DMS 273 (cell line): ENCODE measurements around the gene GPR101.
"Not testable (repeated sequence)": the region's sequence is repeated elsewhere in the genome, so short reads cannot be mapped to it uniquely, and the experiment has no call there.

ENCODE experiments used
- DNase-seq: peaks from one replicate; lab custom pipeline; 2025; ENCODE audit not compliant: unreplicated experiment; lab: John Stamatoyannopoulos, UW

The GPR101 gene

GRCh38 chrX:137025930-137026329, 7.9 kb downstream of the GPR101 start:
- no peak for DNase-seq

DNA sequence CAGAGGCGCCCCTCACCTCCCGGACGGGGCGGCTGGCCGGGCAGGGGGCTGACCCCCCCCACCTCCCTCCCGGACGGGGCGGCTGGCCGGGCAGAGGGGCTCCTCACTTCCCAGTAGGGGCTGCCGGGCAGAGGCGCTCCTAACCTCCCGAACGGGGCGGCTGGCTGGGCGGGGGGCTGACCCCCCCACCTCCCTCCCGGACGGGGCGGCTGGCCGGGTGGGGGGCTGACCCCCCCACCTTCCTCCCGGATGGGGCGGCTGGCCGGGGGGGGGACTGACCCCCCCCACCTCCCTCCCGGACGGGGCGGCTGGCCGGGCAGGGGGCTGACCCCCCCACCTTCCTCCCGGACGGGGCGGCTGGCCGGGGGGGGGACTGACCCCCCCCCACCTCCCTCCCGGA, 33.6 kb downstream of the GPR101 start:
- not testable (repeated sequence) for DNase-seq

- no peak for DNase-seq
Measured at GRCh38 chrX:136999024-136999423, 34.8 kb downstream of the GPR101 start.
